Ovary (tissue), 9 donors: ENCODE measurements around the gene MEDAG. TPM values are rescaled to one million over a fixed set of nuclear protein-coding genes. Genes with fewer than 3 reads are reported as not detected.

Source experiments
- DNase-seq, 5 donors: peaks; one replicate each; pipeline ENCODE4 v3.0.0-alpha.2; 2019 to 2020
- H3K27ac ChIP-seq, 2 donors: fragments of 200-600 bp; one replicate each; pipeline versions ENCODE4 v1.5.1 to v1.8.0; 2019 to 2022
- H3K27me3 ChIP-seq: fragments of 200-600 bp; one replicate; pipeline ENCODE4 v1.8.0; 2022
- H3K36me3 ChIP-seq: fragments of 200-600 bp; sonication (generic); one replicate; pipeline ENCODE4 v1.5.1; 2019
- H3K4me1 ChIP-seq: one replicate; pipeline ENCODE4 v1.8.1; 2013; ENCODE audit warnings: mild to moderate bottlenecking, moderate library complexity; ENCODE audit not compliant: insufficient read depth
- H3K4me3 ChIP-seq: fragments of 200-600 bp; sonication (generic); one replicate; pipeline ENCODE4 v1.5.1; 2017
- H3K9me3 ChIP-seq, 2 donors: fragments of 200-600 bp in 1 of 2; sonication (generic) in 1 of 2; one replicate each; pipeline versions ENCODE4 v1.5.1 to v1.8.1; 2013 to 2019; ENCODE audit warnings: mild to moderate bottlenecking in 1 of 2, moderate library complexity in 1 of 2
- CTCF ChIP-seq, 3 donors: fragments of 450-650 bp in 2 of 3; fragments of 200-600 bp in 1 of 3; IDR thresholded peaks; one replicate each; pipeline versions ENCODE4 v1.5.1 to v1.8.0; 2016 to 2022; ENCODE audit warnings: antibody characterized with exemption in 3 of 3, mild to moderate bottlenecking in 1 of 3
- EP300 ChIP-seq: sonication (generic); formaldehyde crosslinking; IDR thresholded peaks from one replicate; pipeline ENCODE4 v1.6.1; 2017; ENCODE audit warnings: antibody characterized with exemption
- POLR2A ChIP-seq: fragments of 450-650 bp; IDR thresholded peaks from one replicate; pipeline ENCODE4 v1.6.1; 2017; ENCODE audit warnings: antibody characterized with exemption, mild to moderate bottlenecking, moderate library complexity
- WGBS, 3 donors: extraction: QIAGEN DNeasy Blood & Tissue Kit in 1 of 3; methylation state at CpG; one replicate each; pipeline versions ENCODE4 v1.1.5 to v1.1.7; 2013 to 2017; 5-methylcytosine and 5-hydroxymethylcytosine counted together
- intact Hi-C, 4 donors: fragments of 100-400 bp; cut with DNase I; formaldehyde crosslinking; loops; one replicate each; pipeline versions ENCODE4 v1.11.0 to v1.15.1; 2022 to 2023
- polyA plus RNA-seq, 2 donors: library from polyadenylated mRNA; stranded (reverse); fragments of 200-250 nt in 1 of 2; fragments of 350-450 nt in 1 of 2; fragmentation: Illumina TruSeq in 1 of 2; extraction: RNeasy Lipid Tissue Mini Kit (QIAGEN cat#74804) in 1 of 2; gene quantifications; one replicate each; pipeline ENCODE4 v1.2.3, GENCODE V29; 2013 to 2014
- total RNA-seq, 7 donors: library from RNA; depleted of rRNA in 2 of 7; stranded (reverse); fragments of >200 nt in 2 of 7; fragmentation: NEBNext Ultra II Directional in 3 of 7; extraction: Animal tissue kit (Norgen Biotek cat#: 25700) in 3 of 7; gene quantifications; one replicate each; pipeline versions ENCODE4 v1.1.0 to v1.2.4, GENCODE V29; 2016 to 2023
- donor health status: DM: no; HTN: no; CAD: no; lungs with moderate emphysema.
- donor health status: DM: no; HTN: no; CAD: no.
- donor health status: Bipolar disorder and iron deficiency.
- donor health status: DM: yes; HTN: yes; CAD: no.
- donor health status: DM: no; HTN: no; CAD: no.
- donor health status: DM: yes; HTN: yes; CAD: no.

Gene MEDAG
- total and polyA plus RNA-seq, 9 donors = 3.5 to 44.0 (median 17.2) TPM

GRCh38 chr13:30963791-30964190 is 57.7 kb downstream of the MEDAG start:
- intact Hi-C loops = no loop called here
- Histone ChIP-seq H3K4me1 (no peaks in the 10 kb centered on the region), H3K9me3 (no peaks in the 10 kb centered on the region), H3K4me3 (no peak overlapping the region), H3K36me3 (no peaks in the 10 kb centered on the region), H3K27me3 (no peaks in the 10 kb centered on the region), H3K27ac (no peak overlapping the region)
- 20 to 36% (median 21%) methylated on average over 5 of the region's 5 CpGs for WGBS, 3 donors
- TF ChIP-seq POLR2A = no peak
- TF ChIP-seq CTCF (IDR thresholded peaks at IDR 0.05) = no peak
- TF ChIP-seq EP300 = no peak
- no peak for DNase-seq

- Histone ChIP-seq H3K36me3 (no peaks in the 10 kb centered on the region), H3K9me3 (no peaks in the 10 kb centered on the region), H3K27ac (no peak overlapping the region), H3K4me3 (no peak overlapping the region), H3K4me1 (no peaks in the 10 kb centered on the region), H3K27me3 (no peaks in the 10 kb centered on the region)
- intact Hi-C loops = no loop called here
- TF ChIP-seq CTCF (IDR thresholded peaks at IDR 0.05) = no peak
- TF ChIP-seq EP300 = no peak
- TF ChIP-seq POLR2A = no peak
- no peak for DNase-seq
- 82 to 98% (median 88%) methylated on average over 1 of the region's 1 CpG for WGBS, 3 donors
Observed at GRCh38 chr13:30965380-30965779, 59.3 kb downstream of the MEDAG start.

GRCh38 chr13:30966101-30966500 is 60.0 kb downstream of the MEDAG start:
- no peaks in the 10 kb centered on the region for H3K36me3 ChIP-seq
- no peaks in the 10 kb centered on the region for H3K4me1 ChIP-seq
- H3K27me3 ChIP-seq = no peaks in the 10 kb centered on the region
- no peak for DNase-seq
- WGBS, 3 donors = 74 to 85% (median 74%) methylated on average over 3 of the region's 3 CpGs
- H3K4me3 ChIP-seq = no peak overlapping the region
- TF ChIP-seq EP300 = no peak
- TF ChIP-seq CTCF (IDR thresholded peaks at IDR 0.05) = no peak
- TF ChIP-seq POLR2A = no peak
- no peak overlapping the region for H3K27ac ChIP-seq
- H3K9me3 ChIP-seq = no peaks in the 10 kb centered on the region
- intact Hi-C loops = no loop called here

GRCh38 chr13:30968846-30969245 is 62.8 kb downstream of the MEDAG start:
- no peak overlapping the region for H3K27ac ChIP-seq
- DNase-seq = no peak
- TF ChIP-seq POLR2A (no peak), CTCF (IDR thresholded peaks at IDR 0.05) (no peak), EP300 (no peak)
- no peaks in the 10 kb centered on the region for H3K4me1 ChIP-seq
- H3K4me3 ChIP-seq = no peak overlapping the region
- H3K9me3 ChIP-seq = no peaks in the 10 kb centered on the region
- intact Hi-C loops = no loop called here
- whole genome bisulfite sequencing, 3 donors = 57 to 76% (median 71%) methylated on average over 2 of the region's 2 CpGs
- no peaks in the 10 kb centered on the region for H3K27me3 ChIP-seq
- no peaks in the 10 kb centered on the region for H3K36me3 ChIP-seq

- TF ChIP-seq CTCF (IDR thresholded peaks at IDR 0.05) = no peak
- TF ChIP-seq POLR2A = no peak
- TF ChIP-seq EP300 = no peak
- no peak for DNase-seq
- WGBS, 3 donors = 55 to 63% (median 62%) methylated on average over 2 of the region's 2 CpGs
- Histone ChIP-seq H3K9me3 (no peaks in the 10 kb centered on the region), H3K27me3 (no peaks in the 10 kb centered on the region), H3K4me1 (no peaks in the 10 kb centered on the region), H3K27ac (no peak overlapping the region), H3K36me3 (no peaks in the 10 kb centered on the region), H3K4me3 (no peak overlapping the region)
- intact Hi-C loops = no loop called here
Observed at GRCh38 chr13:30971575-30971974, 65.5 kb downstream of the MEDAG start.
